SU-DHL-6 (cell line): ENCODE results near the gene DBF4B.

ENCODE experiments used
- CTCF ChIP-seq: fragments of 200-600 bp; sonication (generic); IDR thresholded peaks from one replicate; pipeline ENCODE4 v1.5.1; 2017; ENCODE audit warnings: antibody characterized with exemption, mild to moderate bottlenecking, low read length, moderate library complexity; ENCODE audit not compliant: insufficient read depth, poor library complexity, severe bottlenecking
- EZH2phosphoT487 ChIP-seq: fragments of 200-600 bp; sonication (generic), shearing (Covaris generic); conservative IDR thresholded peaks from 2 replicates; pipeline ENCODE4 v1.6.1; 2018; ENCODE audit warnings: mild to moderate bottlenecking, antibody characterized with exemption, low read length, moderate library complexity, mixed read lengths

- TF ChIP-seq CTCF (peak; percentile 50), EZH2phosphoT487 (no peak)
Observed at GRCh38 chr17:44672479-44673093, 35.9 kb upstream of the DBF4B start.
